CD14-positive monocyte (primary cell): ENCODE measurements around the gene ASB6. TPM values are rescaled to one million over a fixed set of nuclear protein-coding genes. Genes with fewer than 3 reads are reported as not detected.

Experiments used
- DNase-seq, 3 donors: peaks; one replicate each; pipeline ENCODE4 v3.0.0-alpha.2; 2011 to 2022
- H2AFZ ChIP-seq: 2 replicates; pipeline ENCODE4 v1.6.0; 2012; ENCODE audit warnings: mild to moderate bottlenecking, low read depth, low read length, inconsistent platforms; ENCODE audit not compliant: insufficient read depth, poor library complexity, severe bottlenecking
- H3K27ac ChIP-seq, 2 donors: 1 replicate in 1 of 2; 2 replicates in 1 of 2; pipeline ENCODE4 v1.5.1; 2012 to 2013; ENCODE audit warnings: low read length in 2 of 2, control low read depth in 1 of 2, inconsistent platforms in 1 of 2, low read depth in 1 of 2, mild to moderate bottlenecking in 1 of 2
- H3K27me3 ChIP-seq, 2 donors: one replicate each; pipeline versions ENCODE4 v1.6.0 to v1.6.1; 2011 to 2013; ENCODE audit warnings: low read length in 2 of 2; ENCODE audit not compliant: control insufficient read depth in 2 of 2, insufficient read depth in 2 of 2
- H3K36me3 ChIP-seq, 2 donors: replicated peaks in 1 of 2; 1 replicate in 1 of 2; 2 replicates in 1 of 2; pipeline versions ENCODE4 v1.5.1 to v1.6.1; 2012 to 2013; ENCODE audit warnings: low read length in 2 of 2, control low read depth in 1 of 2, inconsistent platforms in 1 of 2, mild to moderate bottlenecking in 1 of 2; ENCODE audit not compliant: insufficient read depth in 2 of 2, control insufficient read depth in 1 of 2
- H3K4me1 ChIP-seq, 2 donors: 1 replicate in 1 of 2; 2 replicates in 1 of 2; pipeline versions ENCODE4 v1.5.1 to v1.6.1; 2012 to 2013; ENCODE audit warnings: low read length in 2 of 2, control low read depth in 1 of 2, inconsistent platforms in 1 of 2, mild to moderate bottlenecking in 1 of 2, moderate library complexity in 1 of 2; ENCODE audit not compliant: insufficient read depth in 2 of 2, control insufficient read depth in 1 of 2
- H3K4me2 ChIP-seq: replicated peaks from 2 replicates; pipeline ENCODE3; 2012; ENCODE audit warnings: low read length, moderate library complexity, mild to moderate bottlenecking; ENCODE audit not compliant: poor library complexity, severe bottlenecking; ENCODE audit errors: extremely low read depth
- H3K4me3 ChIP-seq, 3 experiments: fragments of 200-600 bp in 1 of 3; sonication (generic) in 1 of 3; replicated peaks in 1 of 3; 1 replicate in 2 of 3; 2 replicates in 1 of 3; pipeline ENCODE4 v1.5.1; 2011 to 2013; ENCODE audit warnings: low read length in 3 of 3, mild to moderate bottlenecking in 3 of 3, control low read depth in 2 of 3, low read depth in 2 of 3, inconsistent platforms in 1 of 3, moderate library complexity in 1 of 3
- H3K79me2 ChIP-seq: 2 replicates; pipeline ENCODE4 v1.6.0; 2012; ENCODE audit warnings: mild to moderate bottlenecking, control low read depth, inconsistent platforms, low read length, moderate library complexity; ENCODE audit not compliant: insufficient read depth
- H3K9ac ChIP-seq: 2 replicates; pipeline ENCODE4 v1.6.0; 2017; ENCODE audit warnings: low read length, mild to moderate bottlenecking; ENCODE audit not compliant: insufficient read depth, poor library complexity, severe bottlenecking
- H3K9me3 ChIP-seq, 2 donors: replicated peaks in 1 of 2; 1 replicate in 1 of 2; 2 replicates in 1 of 2; pipeline versions ENCODE4 v1.5.1 to v1.6.1; 2012 to 2013; ENCODE audit warnings: low read length in 2 of 2, control low read depth in 1 of 2; ENCODE audit not compliant: control insufficient read depth in 1 of 2, insufficient read depth in 1 of 2
- H4K20me1 ChIP-seq: 2 replicates; pipeline ENCODE4 v1.6.0; 2012; ENCODE audit warnings: mild to moderate bottlenecking, low read length, control low read depth, moderate library complexity; ENCODE audit not compliant: insufficient read depth
- H3K27ac Mint-ChIP-seq, 7 donors: one replicate each; pipeline ENCODE4 v1.8.0; 2020; ENCODE audit warnings: mild to moderate bottlenecking in 7 of 7, mixed read lengths in 7 of 7, moderate library complexity in 6 of 7, inconsistent platforms in 2 of 7
- H3K27me3 Mint-ChIP-seq, 3 donors: one replicate each; pipeline ENCODE4 v1.8.0; 2021 to 2022; ENCODE audit warnings: low read depth in 3 of 3, mild to moderate bottlenecking in 3 of 3, mixed read lengths in 3 of 3, moderate library complexity in 3 of 3, inconsistent platforms in 1 of 3
- H3K36me3 Mint-ChIP-seq, 2 donors: one replicate each; pipeline ENCODE4 v1.8.0; 2020; ENCODE audit warnings: mixed read lengths in 2 of 2, inconsistent platforms in 1 of 2, mild to moderate bottlenecking in 1 of 2
- H3K4me1 Mint-ChIP-seq: one replicate; pipeline ENCODE4 v1.8.0; 2020; ENCODE audit warnings: mild to moderate bottlenecking, mixed read lengths
- H3K4me3 Mint-ChIP-seq, 2 donors: one replicate each; pipeline ENCODE4 v1.8.0; 2020; ENCODE audit warnings: mild to moderate bottlenecking in 2 of 2, mixed read lengths in 2 of 2, moderate library complexity in 1 of 2
- H3K9me3 Mint-ChIP-seq, 7 donors: one replicate each; pipeline ENCODE4 v1.8.0; 2020 to 2022; ENCODE audit warnings: mixed read lengths in 7 of 7, mild to moderate bottlenecking in 6 of 7, moderate library complexity in 6 of 7, inconsistent platforms in 2 of 7
- WGBS: methylation state at CpG from one replicate; pipeline ENCODE4 v1.1.5; 2013; ENCODE audit warnings: missing lambda C conversion rate; ENCODE audit not compliant: insufficient coverage; 5-methylcytosine and 5-hydroxymethylcytosine counted together
- intact Hi-C, 2 donors: fragments of 100-400 bp; cut with micrococcal nuclease; formaldehyde crosslinking; loops; one replicate each; pipeline versions ENCODE4 v1.15.0 to v1.15.1; 2023
- polyA minus RNA-seq: library from RNA; depleted of rRNA, polyadenylated mRNA; stranded (reverse); fragments of >200 nt; gene quantifications from 2 replicates; pipeline ENCODE4 v1.2.3, GENCODE V29; 2012
- polyA plus RNA-seq, 3 donors: library from polyadenylated mRNA; depleted of rRNA in 1 of 3; unstranded in 2 of 3; stranded (reverse) in 1 of 3; fragments of 300-500 nt in 2 of 3; fragments of >200 nt in 1 of 3; fragmentation: Illumina TruSeq in 2 of 3; gene quantifications; 1 replicate in 2 of 3; 2 replicates in 1 of 3; pipeline ENCODE4 v1.2.3, GENCODE V29; 2012 to 2021
- total RNA-seq, 12 experiments: library from RNA in 1 of 12; stranded (reverse) in 1 of 12; fragments of 120-200 nt in 1 of 12; gene quantifications; one replicate each; pipeline ENCODE4 v1.2.4 and lab custom pipeline; 2013 to 2026; ENCODE audit warnings: mixed read lengths in 6 of 12, inconsistent platforms in 1 of 12
- TF ChIP-seq, protein P1 (sequence below): fragments of 200-600 bp; IDR thresholded peaks from one replicate; pipeline ENCODE4 v1.8.0; 2022; ENCODE audit warnings: antibody characterized with exemption, mild to moderate bottlenecking

The ASB6 gene
- total RNA-seq (2013) = 9.5 TPM
- polyA plus RNA-seq (10 to 100 TPM in 2 of 3 donors, 1 to 10 TPM in 1; 8.1 to 21.1 (median 10.1) TPM), polyA minus RNA-seq (7.6 and 9.3 TPM in 2 replicates), total RNA-seq (lab: John Stamatoyannopoulos, UW) (7.5 to 32.9 (median 19.2) reads per million in 11 experiments)

DNA sequence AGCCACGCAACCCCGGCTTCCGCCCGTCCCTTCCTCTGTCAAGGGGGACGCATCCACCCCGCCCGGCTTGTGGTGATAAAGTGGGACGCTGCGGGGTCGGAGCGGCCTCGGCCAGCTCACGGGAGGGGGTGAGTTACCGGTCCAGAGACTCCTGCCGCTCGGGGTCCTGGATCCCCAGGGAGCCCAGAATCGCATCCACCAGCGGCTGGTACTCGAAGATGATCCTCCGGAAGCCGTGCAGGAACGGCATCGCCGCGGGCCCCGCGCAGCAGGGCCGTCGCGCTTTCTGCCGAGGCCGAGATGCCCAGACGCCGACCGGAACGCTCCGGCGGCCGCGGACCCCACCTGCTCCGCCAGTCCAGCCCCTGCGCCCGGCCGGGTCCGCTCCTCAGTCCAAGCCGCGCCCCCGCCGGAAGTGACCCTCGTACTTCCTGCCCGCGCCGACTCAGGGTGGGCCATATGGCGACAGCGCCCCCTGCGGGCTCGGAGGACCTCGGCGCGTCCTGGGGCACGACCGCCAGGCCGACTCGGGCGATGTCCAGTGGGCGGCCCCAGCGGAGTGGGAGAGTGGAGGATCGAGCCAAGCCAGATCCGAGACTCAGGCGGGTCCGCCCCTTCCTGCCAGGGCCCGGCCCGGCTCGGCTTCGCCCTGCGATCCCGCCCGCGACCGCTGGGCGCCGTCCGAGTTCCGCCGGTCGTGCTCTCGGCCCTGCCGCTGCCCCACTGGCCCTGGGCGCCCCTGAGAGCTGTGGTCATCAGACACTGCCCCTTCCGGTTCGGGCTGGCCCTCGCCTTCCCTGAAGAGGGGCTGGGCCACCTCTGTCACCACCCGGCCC is at the start of gene ASB6:
Gene ASB6, minus strand, starts transcription at position 402 of the 836 bp plus-strand sequence. Its CDS starts 152 bp downstream, at position 250.
- Histone ChIP-seq H3K9me3 (no peaks in the 10 kb centered on the region), H3K4me1 (peaks cover 19 to 29% of the 10 kb centered on the region in 2 donors), H3K4me2 (peak within 1 kb of the TSS; percentile 87), H3K4me3 (peak within 1 kb of the TSS; percentile 89 to 92 (median 90)), H3K27ac (peak within 1 kb of the TSS; percentile 76 to 77), H3K36me3 (peaks cover 24 to 27% of the 10 kb centered on the region in 2 donors), H3K9ac (peak within 1 kb of the TSS; percentile 77), H3K79me2 (peaks cover 29% of the 10 kb centered on the region), H4K20me1 (peaks cover 47% of the 10 kb centered on the region), H3K27me3 (no peaks in the 10 kb centered on the region), H2AFZ (peak within 1 kb of the TSS; percentile 90)
- Mint-ChIP-seq H3K4me1 (peaks cover 29% of the 10 kb centered on the region), H3K9me3 (peaks cover 0 to 5% (median 4%) of the 10 kb centered on the region in 7 donors), H3K36me3 (peaks cover 17 to 19% of the 10 kb centered on the region in 2 donors), H3K27ac (peak within 1 kb of the TSS; percentile 80 to 90 (median 87)), H3K4me3 (peak within 1 kb of the TSS; percentile 82 to 88), H3K27me3 (peaks cover 2 to 14% (median 4%) of the 10 kb centered on the region in 3 donors)
- intact Hi-C loops = loop anchor here (2.0 to 5.0 kb wide), 3 partner anchors 15 to 150 kb away; partner anchors contain the start of gene NTMT1 (in 1 of the 2)
- DNase-seq = peak; percentile 96 to 98 (median 98)
- WGBS = under 1% methylated on average over 91 of the region's 93 CpGs
- TF ChIP-seq, protein P1, sequence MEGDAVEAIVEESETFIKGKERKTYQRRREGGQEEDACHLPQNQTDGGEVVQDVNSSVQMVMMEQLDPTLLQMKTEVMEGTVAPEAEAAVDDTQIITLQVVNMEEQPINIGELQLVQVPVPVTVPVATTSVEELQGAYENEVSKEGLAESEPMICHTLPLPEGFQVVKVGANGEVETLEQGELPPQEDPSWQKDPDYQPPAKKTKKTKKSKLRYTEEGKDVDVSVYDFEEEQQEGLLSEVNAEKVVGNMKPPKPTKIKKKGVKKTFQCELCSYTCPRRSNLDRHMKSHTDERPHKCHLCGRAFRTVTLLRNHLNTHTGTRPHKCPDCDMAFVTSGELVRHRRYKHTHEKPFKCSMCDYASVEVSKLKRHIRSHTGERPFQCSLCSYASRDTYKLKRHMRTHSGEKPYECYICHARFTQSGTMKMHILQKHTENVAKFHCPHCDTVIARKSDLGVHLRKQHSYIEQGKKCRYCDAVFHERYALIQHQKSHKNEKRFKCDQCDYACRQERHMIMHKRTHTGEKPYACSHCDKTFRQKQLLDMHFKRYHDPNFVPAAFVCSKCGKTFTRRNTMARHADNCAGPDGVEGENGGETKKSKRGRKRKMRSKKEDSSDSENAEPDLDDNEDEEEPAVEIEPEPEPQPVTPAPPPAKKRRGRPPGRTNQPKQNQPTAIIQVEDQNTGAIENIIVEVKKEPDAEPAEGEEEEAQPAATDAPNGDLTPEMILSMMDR = peak; percentile 100

GRCh38 chr9:129688285-129689043 is 46.5 kb upstream of the ASB6 start:
- H4K20me1 ChIP-seq = no peaks in the 10 kb centered on the region
- Mint-ChIP-seq H3K27ac (peak overlapping the region in 1 of 7 donors; percentile 40), H3K36me3 (no peaks in the 10 kb centered on the region), H3K4me3 (no peak overlapping the region), H3K27me3 (peaks cover 5 to 10% (median 9%) of the 10 kb centered on the region in 3 donors), H3K9me3 (peaks cover 0 to 3% (median 0%) of the 10 kb centered on the region in 7 donors), H3K4me1 (no peaks in the 10 kb centered on the region)
- DNase-seq = no peak
- H3K27ac ChIP-seq = no peak overlapping the region
- TF ChIP-seq, protein P1 = no peak
- no peaks in the 10 kb centered on the region for H3K4me1 ChIP-seq
- H3K9ac ChIP-seq = no peak overlapping the region
- no peaks in the 10 kb centered on the region for H3K27me3 ChIP-seq
- WGBS = 94% methylated on average over 3 of the region's 11 CpGs
- no peak overlapping the region for H3K4me2 ChIP-seq
- H3K9me3 ChIP-seq = no peaks in the 10 kb centered on the region
- intact Hi-C loops = no loop called here
- H3K36me3 ChIP-seq = no peaks in the 10 kb centered on the region
- no peaks in the 10 kb centered on the region for H3K79me2 ChIP-seq
- H3K4me3 ChIP-seq = no peak overlapping the region
- H2AFZ ChIP-seq = no peak overlapping the region
